ENCODE data around the gene SORL1.
"Not testable (repeated sequence)": the region's sequence is repeated elsewhere in the genome, so short reads cannot be mapped to it uniquely, and the experiment has no call there.

SORL1 gene

DNA sequence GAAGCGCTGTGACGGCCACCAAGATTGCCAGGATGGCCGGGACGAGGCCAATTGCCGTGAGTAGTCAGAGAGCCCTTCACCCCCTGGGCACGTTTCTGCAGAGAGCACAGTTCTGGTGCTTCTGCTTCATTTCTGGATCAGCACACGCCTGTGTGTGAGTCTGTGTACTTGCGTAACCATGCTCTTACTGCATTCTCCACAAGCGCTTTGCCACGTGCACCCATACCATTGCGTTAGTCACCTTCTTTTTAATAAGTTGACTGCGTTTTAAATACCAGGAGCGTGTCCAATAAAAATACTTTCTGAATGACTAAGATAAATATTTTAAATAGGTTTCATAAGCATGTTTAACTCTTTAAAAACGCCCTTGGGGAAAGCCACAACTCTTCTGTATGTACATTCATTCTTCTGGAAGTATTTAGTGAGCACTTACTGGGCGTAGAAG lies 143.6 kb downstream of the SORL1 start:
- FAIRE-seq = no peak

DNA sequence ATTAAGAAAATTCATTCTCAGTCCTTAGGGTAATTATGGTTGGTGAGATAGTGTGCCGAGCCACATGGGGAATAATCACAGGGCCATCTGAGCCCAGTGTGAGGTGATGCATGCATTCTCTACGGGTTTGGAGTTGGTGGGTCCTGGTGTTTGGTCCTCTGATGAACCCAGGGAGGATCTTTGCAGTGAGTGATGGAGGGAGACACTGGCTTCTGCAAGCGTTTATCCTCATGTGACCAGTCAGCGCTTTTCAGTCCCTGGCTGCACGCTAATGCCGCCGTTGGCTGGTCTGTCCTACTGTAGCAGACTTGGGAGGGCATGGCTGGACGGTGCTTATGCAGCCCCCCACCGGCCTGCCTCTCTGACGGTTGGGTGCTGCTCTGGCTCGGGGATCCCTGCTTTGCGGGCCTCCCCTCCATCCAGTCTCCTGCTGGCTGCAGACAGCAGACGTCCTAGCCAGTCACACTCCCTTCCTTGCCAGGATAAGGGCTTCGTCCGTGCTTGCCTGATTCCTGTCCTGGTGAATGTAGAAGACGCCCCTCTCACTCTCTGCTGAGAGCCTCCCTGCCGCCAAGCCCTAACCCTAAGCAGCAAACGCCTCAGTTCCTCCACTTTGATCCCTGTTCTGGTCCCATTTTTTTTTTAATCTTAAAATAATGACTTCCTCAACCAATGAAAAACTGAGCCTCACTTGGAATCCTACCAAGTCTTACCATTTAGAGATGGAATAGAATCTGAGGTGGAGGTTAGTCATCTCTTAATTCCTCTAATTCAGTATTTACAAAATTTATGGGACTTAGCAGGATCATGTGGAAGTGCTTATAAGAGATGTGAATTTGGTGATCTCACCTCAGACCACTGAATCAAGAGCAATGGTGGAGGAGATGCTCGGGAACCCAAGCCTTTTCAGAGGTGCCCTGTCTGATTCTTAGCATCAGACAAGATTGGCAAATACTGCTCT lies 144.4 kb downstream of the SORL1 start:
- FAIRE-seq = no peak

DNA sequence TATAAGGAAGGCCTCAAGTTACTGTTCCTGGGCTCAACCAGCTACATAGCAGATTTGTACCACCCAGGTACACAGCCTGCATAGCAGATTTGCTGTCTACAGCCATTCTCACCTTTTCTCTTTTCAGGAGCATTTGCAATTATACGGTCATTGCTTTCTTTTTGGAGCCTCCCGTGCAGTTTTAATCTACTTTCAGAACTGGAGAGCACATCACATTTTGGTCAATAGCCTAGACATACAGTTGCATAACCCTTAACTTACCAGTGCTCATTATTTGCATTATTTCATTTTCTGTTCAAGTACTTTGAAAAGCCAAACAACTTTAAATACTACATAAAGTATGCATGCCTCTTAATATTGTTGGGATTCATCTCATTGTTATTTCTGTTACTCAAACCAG lies 151.2 kb downstream of the SORL1 start:
- no peak for FAIRE-seq

DNA sequence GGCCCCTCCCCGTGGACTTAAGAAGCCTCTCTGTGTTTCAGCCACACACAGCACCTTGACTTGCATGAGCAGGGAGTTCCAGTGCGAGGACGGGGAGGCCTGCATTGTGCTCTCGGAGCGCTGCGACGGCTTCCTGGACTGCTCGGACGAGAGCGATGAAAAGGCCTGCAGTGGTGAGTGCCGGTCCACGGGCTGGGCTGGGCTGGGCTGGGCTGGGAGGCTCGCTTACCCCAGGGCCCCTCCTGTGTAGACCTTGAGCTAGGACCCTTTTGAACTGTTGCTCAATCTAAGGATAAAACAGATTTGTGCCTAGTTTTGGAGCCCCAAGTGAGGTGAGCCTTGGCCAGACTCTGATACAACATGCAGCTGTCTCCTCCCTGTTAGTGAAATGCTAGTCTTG lies 152.0 kb downstream of the SORL1 start:
- no peak for FAIRE-seq

DNA sequence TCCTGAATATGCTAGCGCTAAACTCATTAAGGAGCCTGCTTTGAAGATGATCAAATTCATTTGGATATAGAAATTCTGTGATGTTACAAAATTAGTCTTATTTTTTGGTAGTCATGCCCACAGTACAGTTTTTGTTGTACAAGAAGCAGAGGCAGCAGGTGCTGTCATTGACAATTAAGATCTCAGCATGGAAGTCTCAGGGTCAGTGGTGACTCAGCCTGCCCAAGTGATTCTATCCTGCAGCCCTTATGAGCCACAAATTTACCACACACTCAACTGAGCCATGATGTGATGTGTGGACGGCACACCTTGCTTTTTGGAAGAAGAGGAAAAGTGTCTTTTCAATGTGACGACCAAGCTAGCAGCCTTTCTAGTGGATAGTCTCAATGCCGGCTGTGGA lies 154.2 kb downstream of the SORL1 start:
- no peak for FAIRE-seq

DNA sequence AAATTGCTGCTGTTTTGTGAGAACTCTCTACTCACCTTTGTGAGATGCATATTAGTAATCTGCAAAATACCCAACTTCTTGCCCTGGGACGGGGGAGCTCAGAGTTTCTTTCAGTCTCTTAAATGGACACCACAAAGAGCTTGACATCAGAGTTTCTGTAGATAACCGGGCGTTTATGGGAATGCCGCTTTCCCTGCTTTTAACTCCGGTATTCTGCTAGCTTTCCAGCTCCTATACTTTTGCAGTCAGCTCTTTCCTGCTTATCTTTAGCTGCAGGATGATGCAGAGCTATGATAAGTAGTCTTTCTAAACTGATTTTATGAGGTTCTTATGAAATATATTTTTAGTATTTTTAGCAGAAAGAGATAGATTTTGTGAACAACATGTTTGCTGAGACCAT lies 155.2 kb downstream of the SORL1 start:
- FAIRE-seq = no peak

DNA sequence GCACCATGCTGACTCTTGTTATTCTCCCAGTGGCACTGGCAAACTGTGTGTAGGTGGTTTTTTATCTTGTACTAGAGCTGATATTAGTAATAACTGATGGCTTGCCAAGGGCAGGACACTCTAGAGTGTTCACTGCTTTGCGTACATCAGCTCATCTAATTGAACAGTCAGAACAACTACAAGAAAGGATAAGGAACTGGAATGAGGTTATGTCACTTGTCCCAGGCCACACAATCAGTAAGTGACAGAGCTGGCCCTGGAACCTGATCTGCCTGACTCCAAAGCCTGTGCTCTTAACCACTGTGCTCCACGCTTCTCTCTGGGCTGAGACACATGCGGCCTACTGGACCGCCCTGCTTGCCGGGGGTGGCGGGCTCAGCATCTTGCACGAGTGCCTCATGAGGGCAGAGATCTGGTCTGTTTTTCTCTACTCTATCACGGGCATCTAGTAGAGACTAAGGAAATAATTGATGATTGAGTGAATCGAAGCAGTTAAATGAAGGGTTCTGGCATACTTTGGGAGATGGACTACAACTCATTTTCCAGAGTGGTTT lies 156.5 kb downstream of the SORL1 start:
- no peak for FAIRE-seq

DNA sequence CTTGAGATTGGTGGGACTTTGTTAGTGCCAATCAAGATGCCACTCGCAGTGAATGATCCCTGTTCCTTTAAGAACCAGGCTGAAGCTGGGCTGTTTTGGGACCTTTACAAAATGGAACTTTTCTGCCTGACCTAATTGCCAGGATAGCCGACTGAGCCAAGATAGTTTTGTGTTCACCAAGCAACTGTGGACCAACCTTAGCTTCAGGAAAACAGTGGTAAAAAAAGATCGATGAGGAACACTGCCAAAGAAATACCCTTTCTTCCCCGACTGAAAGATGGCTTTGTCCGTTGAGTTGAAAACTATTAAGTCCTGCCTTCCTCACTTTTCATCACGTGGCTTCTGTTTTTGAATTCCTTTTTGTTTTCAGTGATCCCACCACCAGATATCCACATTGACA lies 158.6 kb downstream of the SORL1 start:
- FAIRE-seq = no peak

DNA sequence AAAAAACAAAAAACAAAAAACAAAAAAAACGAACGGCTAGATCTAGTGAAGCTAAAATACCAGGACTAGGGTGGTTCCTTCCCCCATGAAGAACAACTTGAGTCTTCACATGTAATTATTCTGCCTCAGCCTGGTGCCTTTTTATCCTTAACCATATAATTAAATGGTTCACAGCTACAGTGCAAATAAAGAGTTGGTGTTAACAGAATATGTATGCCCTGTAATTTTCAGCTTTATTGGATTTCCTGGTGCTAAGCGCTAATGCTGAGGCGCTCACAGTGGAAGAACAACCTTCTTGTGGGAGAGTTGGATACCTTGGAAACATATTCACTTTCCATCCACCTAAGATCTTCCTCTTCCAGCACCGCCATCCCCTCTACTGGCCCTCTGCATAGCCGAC lies 159.1 kb downstream of the SORL1 start:
- FAIRE-seq = no peak

DNA sequence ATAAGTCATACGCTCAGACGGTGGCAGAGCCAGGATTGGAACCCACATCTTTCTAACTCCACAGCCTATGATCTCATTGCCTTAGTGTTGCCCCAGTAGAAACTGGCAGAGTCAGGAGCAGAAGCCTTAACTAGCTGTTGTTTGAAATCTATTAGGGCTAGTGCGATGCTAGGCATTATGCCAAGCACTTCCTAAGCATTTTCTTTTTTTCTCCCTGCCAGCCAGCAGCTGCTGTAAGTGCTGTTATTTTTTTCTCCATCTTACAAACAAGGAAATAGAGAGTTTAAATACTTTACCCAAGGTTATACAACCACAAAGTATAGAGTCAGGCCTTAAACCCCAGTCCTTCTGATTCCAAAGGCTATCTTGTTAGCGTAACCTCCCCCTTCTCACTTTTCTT lies 161.6 kb downstream of the SORL1 start:
- FAIRE-seq = no peak

DNA sequence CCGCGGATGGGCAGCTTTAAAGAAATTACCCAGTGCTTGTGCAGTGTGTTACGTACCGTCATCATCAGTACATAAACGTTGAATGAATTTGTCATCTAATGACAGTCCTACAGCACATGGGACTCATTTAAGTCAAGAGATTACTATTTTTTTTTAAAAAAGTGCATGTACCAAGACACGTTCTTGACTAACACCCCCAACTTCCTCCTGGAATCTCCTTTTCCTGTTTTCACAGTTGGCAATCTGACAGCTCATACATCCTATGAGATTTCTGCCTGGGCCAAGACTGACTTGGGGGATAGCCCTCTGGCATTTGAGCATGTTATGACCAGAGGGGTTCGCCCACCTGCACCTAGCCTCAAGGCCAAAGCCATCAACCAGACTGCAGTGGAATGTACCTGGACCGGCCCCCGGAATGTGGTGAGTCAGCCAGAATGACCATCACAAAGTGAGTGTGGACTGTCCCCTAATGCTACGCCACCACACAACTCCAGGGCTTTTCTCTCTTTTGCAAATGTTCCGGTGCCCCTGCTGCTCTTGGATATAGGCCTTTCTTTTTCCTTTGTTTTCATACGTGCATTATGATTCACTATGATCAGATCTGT lies 162.6 kb downstream of the SORL1 start:
- no peak for FAIRE-seq

DNA sequence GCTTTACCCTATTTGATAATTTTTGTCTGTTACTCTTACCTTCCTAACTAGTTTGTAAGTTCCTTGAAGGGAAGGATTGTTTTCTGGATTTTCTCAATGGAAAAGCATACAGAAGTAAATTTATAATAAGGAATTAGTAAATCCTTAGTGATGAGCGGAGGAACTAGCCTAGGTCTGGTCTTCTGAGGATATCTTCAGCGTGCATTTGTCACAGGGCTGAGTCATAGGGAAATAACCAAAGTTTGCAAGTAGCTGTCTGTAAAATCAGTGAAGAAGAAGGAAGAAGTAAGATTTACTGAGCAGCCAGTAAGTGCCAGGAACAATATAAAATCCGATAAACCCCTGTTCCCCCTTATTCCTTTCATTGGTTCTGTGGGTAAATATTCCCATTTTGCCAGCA lies 163.4 kb downstream of the SORL1 start:
- FAIRE-seq = no peak

DNA sequence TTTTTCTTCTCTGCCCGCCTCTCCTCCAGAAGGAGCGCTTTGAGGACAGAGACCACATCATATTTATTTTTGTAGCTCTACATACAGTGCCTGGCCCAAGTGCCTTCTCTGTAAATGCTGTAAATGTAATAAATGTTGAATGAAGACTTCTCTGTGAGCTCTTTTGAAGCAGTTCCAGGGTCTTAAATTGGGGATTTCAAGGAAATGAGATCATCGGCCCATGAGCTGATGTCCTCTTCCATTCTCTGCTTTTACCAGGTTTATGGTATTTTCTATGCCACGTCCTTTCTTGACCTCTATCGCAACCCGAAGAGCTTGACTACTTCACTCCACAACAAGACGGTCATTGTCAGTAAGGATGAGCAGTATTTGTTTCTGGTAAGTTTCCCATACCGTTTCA lies 166.4 kb downstream of the SORL1 start:
- FAIRE-seq = no peak

DNA sequence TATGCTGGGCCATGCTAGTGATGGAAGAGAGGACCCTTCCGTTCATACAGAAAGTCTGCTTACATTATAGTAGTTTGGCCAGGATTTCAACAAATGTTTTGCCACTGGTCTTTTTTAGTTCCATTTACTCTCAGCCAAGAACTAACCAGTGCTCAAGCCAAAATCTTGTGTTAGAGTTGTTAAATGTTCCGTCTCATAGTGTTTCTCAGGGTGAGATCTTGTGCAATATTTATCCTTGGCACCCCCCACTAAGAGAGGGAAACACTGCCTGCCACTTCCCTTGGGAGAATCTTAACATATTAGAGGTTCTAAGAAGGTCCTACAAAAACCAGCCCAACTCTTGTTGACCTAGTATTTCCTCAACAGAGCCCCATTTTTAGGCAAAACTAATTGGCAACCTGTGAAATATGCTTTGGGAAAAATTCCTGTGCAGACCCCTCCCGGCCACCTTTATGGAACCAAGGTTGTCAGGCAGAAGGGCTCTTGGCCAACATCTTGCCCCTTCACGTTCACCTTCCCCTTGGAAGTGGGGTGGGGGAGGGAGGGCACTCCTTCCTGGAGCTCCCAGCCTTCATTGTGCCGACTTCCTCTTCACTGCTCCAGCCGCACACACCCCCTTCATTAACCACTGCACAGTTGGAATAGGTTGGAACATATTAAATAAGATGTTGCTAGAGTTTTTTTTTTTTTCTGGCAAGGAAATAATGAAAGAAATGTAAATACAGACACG lies 173.8 kb downstream of the SORL1 start:
- FAIRE-seq = no peak

DNA sequence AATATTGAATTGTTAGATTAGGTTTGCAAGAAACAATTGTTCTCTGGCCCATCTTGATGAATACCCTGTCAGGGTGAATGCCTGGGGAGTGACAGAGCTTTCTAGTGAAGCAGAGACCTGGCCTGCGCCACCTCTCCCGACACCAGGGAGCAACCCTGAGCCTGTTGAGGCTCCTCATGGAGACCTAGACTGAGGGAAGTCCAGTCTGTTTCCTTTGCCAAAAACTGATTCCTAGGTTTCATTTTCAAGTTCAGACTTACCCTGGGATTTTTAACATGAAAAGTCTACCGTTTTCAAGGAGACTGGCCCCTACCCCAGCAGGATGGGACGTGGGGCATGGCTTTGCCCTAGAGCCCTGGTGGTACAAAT lies 174.4 kb downstream of the SORL1 start:
- FAIRE-seq = no peak

DNA sequence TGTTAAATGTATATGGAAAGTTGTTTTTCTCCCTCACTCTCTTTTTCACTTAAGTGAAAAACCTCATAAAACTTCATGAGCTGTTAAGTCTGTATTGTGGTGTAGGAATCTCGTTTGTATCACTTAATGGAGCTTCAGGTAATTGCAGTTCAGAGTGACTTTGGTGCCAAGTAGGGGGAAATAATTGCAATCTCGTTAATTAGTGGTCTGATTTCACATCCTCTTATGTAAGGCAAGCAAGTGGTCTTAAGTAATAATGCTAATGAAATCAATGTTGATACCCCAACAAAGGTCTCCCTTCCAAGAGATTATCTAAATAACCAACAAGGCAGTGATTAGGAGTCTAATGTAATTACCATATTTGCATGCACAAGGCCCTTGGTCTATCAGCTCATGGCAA lies 174.9 kb downstream of the SORL1 start:
- no peak for FAIRE-seq

DNA sequence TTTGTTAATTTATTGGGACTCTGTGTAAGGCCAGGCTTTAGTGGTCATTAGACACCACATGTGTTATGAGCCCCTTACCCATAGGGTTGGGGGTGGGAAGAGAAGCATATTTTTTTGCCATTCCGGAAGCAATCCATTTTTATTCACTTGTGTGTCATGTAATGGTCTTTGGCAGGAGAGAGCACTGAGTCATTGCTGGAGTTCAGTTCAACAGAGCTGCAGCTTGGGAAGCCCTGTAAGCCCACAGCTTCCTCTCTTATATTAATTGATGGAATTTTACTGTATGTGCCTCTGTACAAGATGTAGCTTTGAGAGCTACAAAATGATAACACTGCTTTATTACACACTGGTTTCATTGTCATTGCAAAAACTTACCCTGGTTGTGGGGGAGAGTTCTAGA lies 177.9 kb downstream of the SORL1 start:
- no peak for FAIRE-seq

DNA sequence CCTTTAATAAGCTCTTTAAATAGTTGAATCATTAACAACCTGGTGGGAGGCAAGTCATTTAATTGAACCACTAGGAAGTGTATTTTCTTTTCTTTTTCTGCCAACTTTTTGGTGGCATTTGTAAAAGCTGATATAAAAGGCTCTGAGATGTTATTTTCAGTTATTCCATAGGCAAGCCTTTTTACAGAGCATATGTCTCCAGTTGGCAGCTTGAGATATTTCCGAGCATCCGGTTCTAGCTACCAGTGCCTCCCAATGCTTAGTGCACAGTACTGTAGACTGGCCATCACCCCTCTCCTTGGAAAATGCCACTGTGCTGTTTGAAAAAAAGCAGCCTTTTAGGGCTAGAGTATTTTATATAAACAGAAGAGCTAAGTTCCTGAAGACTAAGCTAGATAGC lies 179.3 kb downstream of the SORL1 start:
- FAIRE-seq = no peak

DNA sequence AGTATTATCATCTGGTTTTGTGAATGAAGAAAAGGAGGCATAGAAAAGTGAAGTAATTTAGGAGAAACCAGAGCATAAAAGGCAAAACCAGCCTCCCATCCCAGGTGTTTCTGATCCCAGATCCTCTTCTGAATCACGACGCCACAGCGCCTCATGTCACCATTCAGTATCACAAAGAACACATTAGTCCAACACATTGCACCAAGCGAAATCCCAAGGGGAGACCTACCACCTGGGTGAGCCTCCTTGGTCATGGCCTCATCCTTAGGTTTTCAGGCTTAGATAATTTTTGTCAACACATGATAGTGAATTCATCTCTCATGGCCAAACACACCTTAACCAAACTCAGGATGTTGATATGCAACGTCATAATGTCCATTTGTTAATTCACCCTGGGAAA lies 182.2 kb downstream of the SORL1 start:
- FAIRE-seq = no peak

DNA sequence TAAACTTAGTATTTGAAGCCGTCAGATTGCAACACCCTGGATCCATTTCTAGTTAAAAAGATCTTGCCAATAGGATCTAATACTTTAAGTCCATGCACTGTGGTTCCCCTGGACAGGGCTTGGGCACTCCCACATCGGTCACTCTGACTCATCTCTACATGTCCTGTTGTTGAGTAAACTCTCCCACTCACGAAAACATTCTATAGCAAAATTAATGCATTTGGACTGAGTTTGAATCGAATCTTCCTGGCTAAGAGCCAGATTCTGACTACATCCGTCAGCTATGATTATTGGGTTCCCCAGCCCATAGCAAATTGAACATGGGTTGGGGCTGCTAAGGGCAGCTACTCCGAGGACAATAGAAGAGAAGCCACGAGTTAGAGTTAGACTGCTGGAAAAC lies 182.8 kb downstream of the SORL1 start:
- FAIRE-seq = no peak

DNA sequence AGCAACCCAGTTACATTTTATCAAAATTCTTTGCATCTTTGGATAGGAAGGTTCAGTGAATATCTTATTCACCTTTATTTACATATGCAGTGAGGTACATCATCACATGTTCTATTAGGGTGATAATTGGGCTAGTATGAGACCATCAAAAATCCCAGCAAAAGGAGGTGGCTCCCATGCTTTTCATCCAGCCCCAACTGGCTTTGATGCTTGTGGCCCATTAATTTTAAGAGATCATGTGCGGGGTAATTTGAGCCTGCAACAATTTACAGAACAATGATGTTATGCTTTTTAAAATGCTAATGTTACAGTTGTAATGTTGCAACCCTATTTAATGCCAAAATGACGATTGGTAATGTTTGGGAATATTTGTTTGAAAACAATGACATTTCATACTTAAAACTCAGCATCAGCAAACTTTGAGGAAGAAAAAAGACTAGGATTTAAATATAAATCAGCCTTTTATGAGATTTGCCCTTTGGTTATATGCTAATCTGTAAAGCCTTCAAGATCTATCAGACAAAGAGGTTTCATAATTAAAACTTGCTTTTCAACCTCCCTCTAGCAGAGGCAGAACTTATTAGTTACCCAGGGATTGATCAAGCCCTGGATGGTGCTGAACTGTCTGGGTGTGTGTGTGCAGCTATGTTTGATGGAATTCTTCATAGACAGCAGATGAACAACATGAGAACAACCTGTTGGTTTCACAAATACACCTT lies 184.1 kb downstream of the SORL1 start:
- FAIRE-seq = no peak

DNA sequence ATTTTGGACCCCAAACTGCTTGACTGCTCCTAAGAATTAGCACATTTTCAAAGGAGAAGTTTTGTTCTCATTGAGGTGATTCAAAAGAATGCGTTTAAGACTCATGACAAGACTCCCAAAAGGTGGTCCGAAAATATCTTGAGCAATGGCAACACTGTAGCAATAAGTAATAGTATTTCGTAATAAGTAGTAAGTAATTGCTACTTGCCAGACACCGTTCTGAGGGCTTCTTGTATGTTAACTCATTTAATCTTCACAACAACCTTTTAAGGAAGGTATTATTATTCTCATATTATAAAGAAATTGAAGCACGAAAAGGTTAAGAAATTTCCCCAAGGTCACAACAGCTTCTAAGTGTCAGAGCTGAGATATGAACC lies 184.7 kb downstream of the SORL1 start:
- no peak for FAIRE-seq

DNA sequence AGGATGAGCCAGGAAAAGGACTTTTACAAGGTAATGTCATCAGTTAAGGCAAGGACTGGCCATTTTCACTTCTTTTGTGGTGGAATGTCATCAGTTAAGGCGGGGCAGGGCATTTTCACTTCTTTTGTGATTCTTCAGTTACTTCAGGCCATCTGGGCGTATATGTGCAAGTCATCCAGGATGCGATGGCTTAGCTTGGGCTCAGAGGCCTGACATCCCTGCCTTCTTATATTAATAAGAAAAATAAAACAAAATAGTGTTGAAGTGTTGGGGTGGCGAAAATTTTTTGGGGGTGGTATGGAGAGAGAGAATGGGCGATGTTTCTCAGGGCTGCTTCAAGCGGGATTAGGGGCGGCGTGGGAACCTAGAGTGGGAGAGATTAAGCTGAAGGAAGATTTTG lies 185.5 kb downstream of the SORL1 start:
- FAIRE-seq = not testable (repeated sequence)
